Activated CD8-positive, alpha-beta memory T cell treated with anti-CD3 and anti-CD28 coated beads for 4 hours (primary cell): ENCODE results near the gene SLC26A2.

ENCODE experiments used
- DNase-seq, 2 donors: peaks; one replicate each; pipeline ENCODE4 v3.0.0-alpha.2; 2020; ENCODE audit warnings: low read depth in 2 of 2

Gene SLC26A2

DNA sequence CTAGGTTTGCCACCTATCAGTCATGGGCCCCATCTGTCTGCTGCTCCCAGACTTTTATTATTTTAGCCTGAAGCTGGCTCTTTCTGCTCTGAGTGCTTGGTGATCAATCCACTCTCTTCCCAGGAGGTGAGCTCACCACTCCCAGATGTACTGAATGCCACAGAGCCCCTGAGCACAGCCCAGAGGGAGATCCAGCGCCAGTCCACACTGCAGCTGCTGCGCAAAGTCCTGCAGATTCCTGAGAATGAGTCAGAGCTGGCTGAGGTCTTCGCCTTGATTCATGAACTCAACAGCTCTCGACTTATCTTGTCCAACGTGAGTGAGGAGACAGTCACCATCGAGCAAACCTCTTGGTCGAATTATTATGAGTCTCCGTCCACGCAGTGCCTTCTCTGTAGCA lies 76.0 kb downstream of the SLC26A2 start:
- no peak for DNase-seq
